GM21786 (cell line): ENCODE data around the gene CYB561D1.
A peak's percentile ranks its signal among the peaks of the same experiment; 100 is the strongest.
"Not testable (repeated sequence)": the region's sequence is repeated elsewhere in the genome, so short reads cannot be mapped to it uniquely, and the experiment has no call there.

ENCODE experiments used
- ATAC-seq: cut with Tn5 transposase; IDR thresholded peaks from one replicate; pipeline ENCODE4 v1.9.1; 2021; ENCODE audit not compliant: unreplicated experiment

Gene CYB561D1, protein sequence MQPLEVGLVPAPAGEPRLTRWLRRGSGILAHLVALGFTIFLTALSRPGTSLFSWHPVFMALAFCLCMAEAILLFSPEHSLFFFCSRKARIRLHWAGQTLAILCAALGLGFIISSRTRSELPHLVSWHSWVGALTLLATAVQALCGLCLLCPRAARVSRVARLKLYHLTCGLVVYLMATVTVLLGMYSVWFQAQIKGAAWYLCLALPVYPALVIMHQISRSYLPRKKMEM

DNA sequence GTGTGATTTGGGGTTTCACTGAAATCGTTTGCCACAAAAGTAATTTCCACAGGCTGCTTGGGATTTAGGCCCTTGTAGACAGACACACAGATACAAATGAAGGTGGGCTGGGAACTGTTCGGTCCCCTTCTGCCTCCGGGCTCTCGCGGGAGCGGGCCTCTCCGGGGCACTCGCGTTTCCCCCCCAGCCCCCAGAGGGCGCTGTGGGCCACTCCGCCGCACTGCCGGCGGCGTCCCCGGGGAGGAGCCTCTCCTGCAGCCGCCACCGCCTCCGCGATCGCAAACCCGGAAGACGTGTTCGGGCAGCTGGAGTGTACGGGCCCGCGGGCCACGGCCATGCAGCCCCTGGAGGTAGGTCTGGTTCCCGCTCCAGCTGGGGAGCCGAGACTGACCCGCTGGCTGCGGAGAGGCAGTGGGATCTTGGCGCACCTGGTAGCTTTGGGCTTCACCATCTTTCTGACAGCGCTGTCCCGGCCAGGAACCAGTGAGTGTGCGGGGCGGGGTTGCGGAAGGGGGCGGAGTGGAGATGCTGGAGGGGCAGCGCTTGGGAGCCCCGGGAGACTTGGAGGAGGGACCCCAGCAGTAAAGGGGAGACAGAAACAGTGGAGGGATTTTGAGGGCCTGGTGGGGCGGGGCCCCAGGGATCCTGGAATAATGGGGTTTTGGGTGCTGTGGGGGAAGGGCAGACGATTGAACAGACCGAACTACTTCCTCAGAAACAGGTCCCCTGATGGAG lies at the start of gene CYB561D1:
TSS of gene CYB561D1 (plus strand) at position 290 of the 735 bp plus-strand sequence. CDS start at position 336, 46 bp downstream.
- ATAC-seq: peak; percentile 91

DNA sequence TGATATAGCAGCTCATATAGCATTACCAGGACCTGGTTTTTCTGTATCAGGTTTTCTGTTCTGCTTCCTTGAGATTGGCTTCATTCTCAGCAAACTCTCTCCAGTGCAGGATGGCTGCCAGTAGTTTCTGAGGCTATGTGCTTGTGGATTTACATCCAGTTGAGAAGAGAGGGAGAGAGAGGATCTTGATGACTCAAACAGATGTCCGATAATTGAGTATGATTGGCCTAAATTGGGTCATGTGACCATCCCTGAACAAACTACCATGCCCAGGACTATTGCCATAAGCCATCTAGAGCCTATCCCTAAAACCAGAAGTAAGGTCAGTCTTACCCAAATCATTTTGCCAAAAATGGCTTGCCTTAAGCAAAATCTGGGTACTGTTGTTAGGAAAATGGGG lies 49.5 kb upstream of the CYB561D1 start:
- ATAC-seq: no peak

DNA sequence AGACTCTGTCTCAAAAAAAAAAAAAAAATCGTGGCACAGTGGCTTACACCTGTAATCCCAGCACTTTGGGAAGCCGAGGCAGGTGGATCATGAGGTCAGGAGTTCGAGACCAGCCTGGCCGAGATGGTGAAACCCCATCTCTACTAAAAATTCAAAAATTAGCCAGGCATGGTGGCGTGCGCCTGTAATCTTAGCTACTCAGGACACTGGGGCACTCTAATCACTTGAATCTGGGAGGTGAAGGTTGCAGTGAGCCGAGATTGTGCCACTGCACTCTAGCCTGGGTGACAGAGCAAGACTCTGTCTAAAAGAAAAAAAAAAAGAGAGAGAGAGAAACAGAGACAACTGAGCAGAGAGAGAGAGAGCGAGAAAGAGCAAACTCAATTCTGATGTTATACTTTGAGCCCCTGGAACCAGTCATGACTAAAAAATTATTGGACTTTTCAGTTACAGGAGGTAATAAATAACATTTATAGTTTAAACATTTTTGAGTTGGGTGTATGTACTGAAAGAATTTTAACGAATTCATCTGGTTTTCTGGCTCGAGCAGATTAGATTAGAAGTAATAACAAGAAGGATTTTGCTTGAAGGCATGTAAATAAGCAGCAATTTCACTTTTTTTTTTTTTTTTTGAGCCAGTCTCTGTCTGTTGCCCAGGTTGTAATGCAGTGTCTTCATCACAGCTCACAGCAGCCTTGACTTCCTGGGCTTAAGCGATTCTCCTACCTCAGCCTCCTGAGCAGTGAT lies 47.8 kb upstream of the CYB561D1 start:
- not testable (repeated sequence) for ATAC-seq

DNA sequence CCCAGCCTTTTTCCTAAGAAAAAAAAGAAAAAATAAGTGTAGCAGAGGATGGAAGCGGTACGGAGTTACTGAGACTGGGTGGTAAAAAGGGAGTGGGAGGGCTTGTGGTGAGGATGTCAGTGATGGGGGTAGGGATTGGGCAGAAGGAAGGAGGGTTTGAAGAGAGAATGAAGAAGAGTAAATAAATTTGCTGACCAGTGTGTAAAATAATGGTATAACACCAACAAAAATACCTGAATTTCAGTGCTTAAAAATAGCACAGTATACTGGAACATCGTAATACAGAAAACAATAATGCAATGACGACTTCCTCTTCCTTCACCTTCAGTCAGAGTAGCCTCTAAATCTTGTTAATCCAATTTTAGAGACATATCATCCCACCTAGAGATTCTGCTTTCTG lies 46.4 kb upstream of the CYB561D1 start:
- no peak for ATAC-seq

DNA sequence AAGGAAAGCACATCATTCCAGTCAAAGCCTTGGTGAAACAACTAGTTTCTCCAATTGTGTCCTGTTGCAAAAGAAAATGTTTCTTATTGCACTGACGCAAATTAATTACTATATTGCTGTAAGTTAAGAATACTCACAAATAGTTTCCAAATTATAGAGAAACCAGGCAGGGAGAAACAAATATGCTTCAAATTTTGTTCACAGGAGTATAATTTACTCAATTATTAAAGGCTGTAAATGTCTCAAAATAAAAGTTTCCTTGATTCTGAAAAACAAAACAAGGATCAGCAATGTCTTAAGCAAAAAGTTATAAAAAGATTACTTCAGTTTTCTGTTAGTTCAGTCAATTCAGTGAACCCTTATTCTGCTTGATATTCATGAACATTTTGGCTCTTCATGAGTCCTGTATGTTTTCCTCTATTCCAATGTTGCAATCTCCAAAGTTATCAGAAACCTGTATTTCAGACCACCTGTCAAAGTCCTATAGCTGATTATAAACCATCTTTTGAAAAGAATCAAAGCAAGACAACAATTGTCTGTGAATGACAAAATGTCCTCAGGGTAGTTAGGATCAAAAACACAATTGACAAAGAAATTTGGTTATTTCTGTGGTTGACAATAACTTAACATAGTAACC lies 39.3 kb upstream of the CYB561D1 start:
- ATAC-seq: no peak

DNA sequence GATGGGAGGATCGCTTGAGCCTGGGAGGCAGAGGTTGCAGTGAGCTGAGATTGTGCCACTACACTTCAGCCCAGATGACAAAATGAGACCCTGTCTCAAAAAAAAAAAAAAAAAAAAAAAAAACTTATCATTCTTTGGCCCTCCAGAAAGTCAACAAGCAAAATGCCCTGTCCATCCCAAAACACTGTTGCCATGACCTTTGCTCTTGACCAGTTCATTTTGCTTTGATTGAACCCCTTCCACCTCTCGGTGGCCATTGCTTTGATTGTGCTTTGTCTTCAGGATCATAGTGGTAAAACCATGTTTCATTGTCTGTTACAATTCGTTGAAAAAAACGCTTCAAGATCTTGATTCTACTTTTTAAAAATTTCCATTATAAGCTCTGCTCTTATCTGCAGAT lies 36.1 kb upstream of the CYB561D1 start:
- no peak for ATAC-seq

DNA sequence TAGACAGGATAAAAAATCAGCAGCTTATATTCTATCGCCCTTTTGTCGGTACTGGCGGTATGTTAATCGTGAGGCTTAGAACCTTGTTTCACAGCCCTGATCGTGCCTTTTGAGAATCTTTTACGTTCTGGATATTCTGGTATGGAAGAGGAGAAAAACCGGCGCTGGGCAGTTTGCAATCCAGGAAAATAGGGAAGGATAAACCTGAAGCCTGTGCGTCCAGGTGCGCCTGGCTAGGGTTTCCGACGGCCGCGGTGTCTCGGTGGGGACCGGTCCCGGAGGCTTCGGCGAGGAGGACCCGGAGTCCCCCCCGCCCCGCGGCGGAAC lies 27.8 kb upstream of the CYB561D1 start:
- ATAC-seq: no peak

DNA sequence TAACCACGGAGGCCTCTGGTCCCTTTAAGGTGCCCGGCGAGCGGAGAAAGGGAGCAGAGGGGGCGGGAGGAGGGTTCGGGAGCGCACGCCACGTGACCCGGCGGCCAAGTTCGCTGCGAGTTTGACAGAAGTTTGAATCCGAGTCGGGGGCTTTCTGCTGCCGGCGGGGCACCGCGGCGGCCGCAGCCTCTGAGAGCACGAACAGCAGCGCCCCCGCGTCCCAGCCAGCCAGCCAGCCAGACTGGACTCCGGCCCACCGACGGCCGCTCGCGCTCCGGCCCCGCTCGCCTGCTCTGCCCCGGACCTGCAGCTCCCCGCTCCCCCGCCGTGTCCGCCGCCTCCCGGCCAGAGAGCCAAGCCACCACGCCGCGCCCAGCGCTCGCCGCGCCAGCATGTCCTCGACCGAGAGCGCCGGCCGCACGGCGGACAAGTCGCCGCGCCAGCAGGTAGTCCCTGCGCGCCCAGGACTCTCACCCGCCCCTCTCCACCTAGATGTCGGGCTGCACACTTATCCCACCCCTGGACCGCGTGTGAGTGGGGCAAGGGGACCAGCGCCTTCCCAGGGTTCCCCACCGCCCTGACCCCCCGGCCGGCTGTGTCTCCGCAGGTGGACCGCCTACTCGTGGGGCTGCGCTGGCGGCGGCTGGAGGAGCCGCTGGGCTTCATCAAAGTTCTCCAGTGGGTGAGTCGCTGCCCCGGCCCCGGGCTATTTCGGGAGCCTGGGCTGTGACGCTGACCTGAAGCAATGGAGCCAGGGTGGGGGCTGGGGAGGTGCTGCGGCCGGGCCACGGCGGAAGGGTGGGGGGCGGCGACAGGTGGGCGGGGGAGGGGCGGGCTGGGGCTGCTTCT lies 27.2 kb upstream of the CYB561D1 start, which contains the start of gene SYPL2:
TSS of gene SYPL2 (plus strand) at position 95 of the 849 bp plus-strand sequence. CDS start at position 393, 298 bp downstream.
- ATAC-seq: no peak

DNA sequence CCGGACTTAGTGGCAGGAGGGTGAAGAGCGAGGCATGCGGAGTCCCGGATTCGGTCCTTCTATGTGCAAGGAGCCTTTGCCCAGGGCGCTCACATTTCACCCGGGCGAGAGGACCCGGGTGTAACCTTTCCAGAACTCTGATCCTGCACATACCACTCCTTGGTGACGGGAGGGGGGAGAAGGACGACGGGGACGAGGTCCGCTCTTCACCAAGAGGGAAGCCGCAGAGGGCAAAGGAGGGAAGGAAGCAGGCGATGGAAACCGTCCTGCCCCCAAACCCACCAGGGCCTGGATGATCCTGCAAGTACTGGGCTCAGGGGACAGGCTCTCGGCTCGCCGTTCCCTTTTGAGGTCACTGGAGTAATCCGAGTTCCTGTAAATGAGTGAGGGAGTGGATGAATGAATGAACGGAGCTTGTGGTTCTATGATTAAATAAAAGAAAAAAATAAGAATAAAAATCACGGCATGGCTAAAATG lies 26.6 kb upstream of the CYB561D1 start:
- no peak for ATAC-seq

DNA sequence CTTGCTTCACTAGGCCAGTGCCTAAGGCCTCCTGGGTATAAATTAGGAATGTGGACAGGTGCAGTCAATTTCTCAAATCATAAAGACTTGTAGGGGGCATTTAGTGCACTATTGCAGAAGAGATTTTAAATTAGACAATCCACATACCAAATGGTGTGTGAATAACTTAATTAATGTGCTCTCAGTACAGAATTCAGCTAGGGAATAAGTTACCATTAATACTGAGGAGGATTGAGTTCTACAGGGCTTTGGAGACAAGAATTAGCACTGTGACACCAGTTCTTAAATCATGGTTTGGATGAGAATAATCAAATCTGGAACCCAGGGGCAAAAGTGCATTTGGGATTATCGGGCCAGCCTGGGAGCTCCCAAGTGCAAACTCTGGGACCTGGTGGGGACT lies 25.8 kb upstream of the CYB561D1 start:
- no peak for ATAC-seq

DNA sequence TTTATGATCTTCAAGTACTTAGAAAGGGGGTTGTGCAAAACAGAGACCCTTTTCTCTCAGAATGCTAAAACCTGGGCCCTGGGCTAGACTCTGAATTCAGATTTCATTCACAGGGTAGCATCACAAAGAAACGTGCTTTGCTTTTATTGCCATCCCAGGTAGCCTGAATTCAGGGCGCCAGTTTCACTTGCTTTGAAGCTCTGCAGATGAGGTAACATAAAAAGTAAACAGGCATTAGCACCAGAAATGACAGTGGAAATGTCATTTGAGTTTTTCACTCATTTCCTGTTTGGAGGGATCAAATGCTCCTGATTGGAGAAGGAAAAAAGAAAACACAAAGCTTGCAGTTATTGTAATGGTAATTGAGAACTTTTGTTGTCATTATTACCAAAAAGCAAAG lies 25.0 kb upstream of the CYB561D1 start:
- ATAC-seq: no peak

DNA sequence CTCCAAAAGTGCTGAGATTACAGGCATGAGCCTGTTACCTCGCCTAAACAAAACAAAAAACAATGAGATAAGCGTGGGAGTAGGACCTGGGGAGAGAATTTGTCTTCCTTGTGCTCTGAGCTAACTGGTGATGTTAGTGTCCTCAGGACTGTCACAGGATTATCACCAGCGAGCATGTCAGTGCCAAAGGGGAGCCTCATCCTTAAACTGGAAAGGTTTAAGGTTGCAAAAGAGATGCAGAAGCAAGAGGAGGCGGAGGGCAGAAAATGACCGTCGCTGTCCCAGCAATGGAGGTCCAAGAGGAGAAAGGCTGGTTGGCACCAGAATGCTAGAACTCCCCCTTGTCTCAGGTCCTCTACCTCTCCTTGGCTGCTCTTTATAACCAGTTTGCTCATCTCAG lies 23.6 kb upstream of the CYB561D1 start:
- ATAC-seq: no peak

DNA sequence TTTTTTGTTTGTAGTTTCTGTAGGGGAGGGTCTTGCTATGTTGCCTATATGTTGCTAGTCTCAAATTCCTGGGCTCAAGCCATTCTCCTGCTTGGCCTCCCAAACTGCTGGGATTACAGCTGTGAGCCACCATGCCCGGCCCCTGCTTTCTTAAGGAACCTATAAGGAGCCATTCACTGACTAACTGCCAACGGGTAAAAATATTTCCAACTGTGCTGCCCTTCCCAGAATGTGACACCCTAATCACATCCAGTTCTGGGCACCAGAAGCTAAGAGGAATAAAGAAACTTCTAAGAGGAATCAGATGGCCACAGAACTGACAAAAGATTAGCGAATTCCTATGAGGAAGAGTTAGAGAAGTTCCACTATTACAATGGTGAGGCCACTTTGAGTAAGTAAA lies 21.1 kb upstream of the CYB561D1 start:
- ATAC-seq: no peak

DNA sequence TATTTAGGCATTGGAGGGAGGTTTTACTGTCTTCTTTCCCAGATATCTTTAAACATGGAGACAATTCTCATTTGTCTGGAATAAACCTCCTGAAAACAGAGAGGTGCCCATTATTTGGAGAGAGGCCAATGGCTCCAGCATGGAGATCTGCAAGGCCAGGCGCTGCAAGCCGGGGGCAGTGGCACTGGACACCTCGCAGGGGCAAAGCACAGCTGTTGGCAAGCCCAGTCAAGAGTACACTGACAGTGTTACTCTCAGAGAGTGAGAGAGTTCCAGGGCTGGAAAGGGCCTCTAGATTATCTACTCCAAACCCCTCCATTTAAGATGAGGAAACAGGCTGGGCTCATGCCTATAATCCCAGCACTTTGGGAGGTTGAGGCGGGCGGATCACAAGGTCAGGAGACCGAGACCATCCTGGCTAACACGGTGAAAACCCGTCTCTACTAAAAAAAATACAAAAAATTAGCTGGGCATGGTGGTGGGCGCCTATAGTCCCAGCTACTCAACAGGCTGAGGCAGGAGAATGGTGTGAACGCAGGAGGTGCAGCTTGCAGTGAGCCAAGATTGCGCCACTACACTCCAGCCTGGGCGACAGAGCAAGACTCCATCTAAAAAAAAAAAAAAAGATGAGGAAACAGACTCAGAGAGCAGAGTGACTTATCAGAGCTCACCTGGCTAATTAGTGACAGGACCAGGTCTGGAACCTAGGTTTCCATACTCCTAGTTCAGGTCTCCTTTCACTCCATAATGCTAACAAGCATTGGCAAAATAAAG lies 20.4 kb upstream of the CYB561D1 start:
- ATAC-seq: not testable (repeated sequence)

DNA sequence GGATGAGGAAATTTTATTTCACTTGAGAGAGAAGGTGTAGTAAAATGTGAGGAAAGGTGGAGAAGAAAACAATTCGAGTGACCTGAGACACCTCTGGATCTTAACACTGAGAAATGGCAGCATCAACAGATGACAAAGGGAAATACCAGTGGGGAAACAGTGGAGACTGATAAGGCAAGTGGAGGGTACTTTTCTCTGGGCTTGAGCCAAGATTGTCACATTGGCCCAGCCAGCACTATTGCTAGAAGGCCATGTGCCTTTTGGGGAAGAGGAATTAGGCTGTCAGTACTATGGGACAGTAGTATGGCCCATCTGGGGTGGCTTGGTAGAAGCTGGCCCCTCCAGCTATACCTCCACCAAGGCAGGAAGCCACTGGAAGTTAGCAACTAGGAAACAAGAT lies 19.2 kb upstream of the CYB561D1 start:
- no peak for ATAC-seq

DNA sequence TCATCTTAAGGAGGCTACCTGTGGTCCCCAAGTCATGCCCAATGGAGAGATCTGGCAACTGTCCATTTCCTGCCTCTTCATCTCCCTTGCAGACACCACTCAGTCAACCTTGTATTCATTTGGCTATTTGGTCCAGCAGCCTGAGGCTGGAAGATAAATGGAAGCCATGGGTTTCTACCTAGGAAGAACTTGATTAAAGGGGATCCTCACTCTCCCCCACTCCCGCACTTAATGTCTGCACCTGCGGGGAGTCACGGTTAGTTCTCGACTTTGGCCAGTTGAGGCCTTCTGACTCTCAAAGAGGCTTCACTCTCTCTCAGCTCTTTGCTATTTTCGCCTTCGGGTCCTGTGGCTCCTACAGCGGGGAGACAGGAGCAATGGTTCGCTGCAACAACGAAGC lies 18.6 kb upstream of the CYB561D1 start:
- ATAC-seq: no peak

DNA sequence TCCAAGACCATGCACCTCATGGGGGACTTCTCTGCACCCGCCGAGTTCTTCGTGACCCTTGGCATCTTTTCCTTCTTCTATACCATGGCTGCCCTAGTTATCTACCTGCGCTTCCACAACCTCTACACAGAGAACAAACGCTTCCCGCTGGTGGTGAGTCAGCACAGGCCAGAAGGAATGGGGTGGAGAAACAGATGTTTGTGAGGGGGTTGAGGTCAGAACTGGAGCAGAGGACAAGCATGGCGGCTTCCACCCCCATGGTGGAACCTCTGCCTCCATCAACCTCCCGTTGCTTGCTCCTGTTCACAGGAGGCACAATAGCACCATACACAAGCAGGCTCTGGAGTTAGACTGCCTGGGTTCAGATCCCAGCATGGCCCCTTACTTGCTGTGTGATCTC lies 17.1 kb upstream of the CYB561D1 start:
- no peak for ATAC-seq

DNA sequence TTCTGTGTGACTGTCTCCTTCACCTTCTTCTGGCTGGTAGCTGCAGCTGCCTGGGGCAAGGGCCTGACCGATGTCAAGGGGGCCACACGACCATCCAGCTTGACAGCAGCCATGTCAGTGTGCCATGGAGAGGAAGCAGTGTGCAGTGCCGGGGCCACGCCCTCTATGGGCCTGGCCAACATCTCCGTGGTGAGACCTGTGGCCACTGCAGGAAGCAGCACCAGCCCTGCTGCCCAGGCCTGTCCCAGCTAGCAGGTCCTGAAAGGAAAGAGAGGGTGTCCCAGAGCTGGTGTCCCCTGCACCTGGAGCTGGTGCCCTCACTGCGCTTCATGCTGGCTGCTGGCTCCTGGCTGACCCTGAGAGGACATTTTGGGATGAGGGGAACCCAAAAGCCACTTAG lies 16.1 kb upstream of the CYB561D1 start:
- no peak for ATAC-seq

DNA sequence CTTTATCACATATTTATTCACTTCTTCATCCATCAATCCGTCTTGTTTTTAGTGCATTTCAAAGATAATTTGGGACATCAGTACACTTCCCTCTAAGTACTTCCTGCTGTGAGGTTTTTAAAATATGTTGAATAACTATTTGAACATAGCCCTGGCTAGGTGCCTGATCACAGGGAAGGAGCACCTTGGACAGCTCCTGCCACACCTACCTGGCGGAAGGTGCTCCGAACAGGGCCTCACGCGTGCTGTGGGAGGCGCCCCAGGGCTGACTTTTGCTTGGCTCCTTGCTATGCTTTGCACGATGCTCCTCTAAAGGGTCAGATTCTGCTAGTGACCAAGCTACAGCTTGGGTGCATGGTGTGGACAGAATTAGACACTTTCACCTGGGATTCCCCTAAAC lies 15.1 kb upstream of the CYB561D1 start:
- ATAC-seq: no peak

DNA sequence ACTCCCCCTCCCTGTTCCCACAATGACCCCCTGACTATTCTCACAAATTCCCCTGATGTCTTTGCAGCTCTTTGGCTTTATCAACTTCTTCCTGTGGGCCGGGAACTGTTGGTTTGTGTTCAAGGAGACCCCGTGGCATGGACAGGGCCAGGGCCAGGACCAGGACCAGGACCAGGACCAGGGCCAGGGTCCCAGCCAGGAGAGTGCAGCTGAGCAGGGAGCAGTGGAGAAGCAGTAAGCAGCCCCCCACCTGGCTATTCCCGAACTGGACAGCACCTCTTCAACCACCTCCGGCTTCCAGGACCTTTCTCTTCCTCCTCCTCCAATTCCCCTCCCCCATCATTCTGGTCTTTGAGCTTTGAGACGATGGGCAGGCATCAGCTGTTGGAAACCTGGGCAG lies 14.6 kb upstream of the CYB561D1 start:
- ATAC-seq: no peak
